CD8-positive, alpha-beta memory T cell (primary cell): ENCODE data around the gene BANK1. TPM values are rescaled to one million over a fixed set of nuclear protein-coding genes. Genes with fewer than 3 reads are reported as not detected.

Experiments used
- CTCF ChIA-PET: fragments of 350-600 bp; sonication (Branson Sonifier 250); formaldehyde crosslinking; loops from one replicate; lab custom pipeline; 2021; ENCODE audit warnings: antibody characterized with exemption; lab: Charles Lee
- POLR2A ChIA-PET: fragments of 350-600 bp; sonication (Branson Sonifier 250); formaldehyde crosslinking; loops from one replicate; lab custom pipeline; 2021; ENCODE audit warnings: antibody characterized with exemption; lab: Charles Lee
- DNase-seq, 5 donors: peaks; one replicate each; pipeline versions ENCODE4 v3.0.0 to v3.0.0-alpha.2; 2020 to 2022; ENCODE audit warnings: mixed read lengths in 1 of 5
- H3K27ac ChIP-seq: one replicate; pipeline ENCODE4 v1.7.0; 2013; ENCODE audit warnings: low read depth, mild to moderate bottlenecking, low read length, moderate library complexity
- H3K27me3 ChIP-seq: 2 replicates; pipeline ENCODE4 v1.7.0; 2013; ENCODE audit warnings: low read length, mild to moderate bottlenecking; ENCODE audit not compliant: insufficient read depth, poor library complexity, severe bottlenecking
- H3K36me3 ChIP-seq: 2 replicates; pipeline ENCODE4 v1.7.0; 2013; ENCODE audit warnings: mild to moderate bottlenecking, low read length, moderate library complexity; ENCODE audit not compliant: insufficient read depth
- H3K4me1 ChIP-seq: 2 replicates; pipeline ENCODE4 v1.7.0; 2013; ENCODE audit warnings: mild to moderate bottlenecking, low read length, moderate library complexity; ENCODE audit not compliant: insufficient read depth
- H3K4me3 ChIP-seq: 2 replicates; pipeline ENCODE4 v1.7.0; 2013; ENCODE audit warnings: mild to moderate bottlenecking, low read length
- H3K9me3 ChIP-seq: 2 replicates; pipeline ENCODE4 v1.7.0; 2013; ENCODE audit warnings: mild to moderate bottlenecking, low read length
- H3K27ac Mint-ChIP-seq, 8 donors: one replicate each; pipeline ENCODE4 v1.8.0; 2020 to 2021; ENCODE audit warnings: mixed read lengths in 8 of 8, mild to moderate bottlenecking in 6 of 8, inconsistent platforms in 3 of 8, moderate library complexity in 3 of 8
- H3K27me3 Mint-ChIP-seq, 2 donors: one replicate each; pipeline ENCODE4 v1.8.0; 2020 to 2021; ENCODE audit warnings: mixed read lengths in 2 of 2, mild to moderate bottlenecking in 1 of 2, moderate library complexity in 1 of 2
- H3K36me3 Mint-ChIP-seq, 3 donors: one replicate each; pipeline ENCODE4 v1.8.0; 2020 to 2021; ENCODE audit warnings: mixed read lengths in 3 of 3, inconsistent platforms in 1 of 3, mild to moderate bottlenecking in 1 of 3
- H3K4me1 Mint-ChIP-seq, 3 donors: one replicate each; pipeline ENCODE4 v1.8.0; 2020 to 2021; ENCODE audit warnings: mixed read lengths in 3 of 3, inconsistent platforms in 1 of 3, mild to moderate bottlenecking in 1 of 3
- H3K4me3 Mint-ChIP-seq, 7 donors: one replicate each; pipeline ENCODE4 v1.8.0; 2020 to 2021; ENCODE audit warnings: mixed read lengths in 7 of 7, mild to moderate bottlenecking in 6 of 7, moderate library complexity in 4 of 7, inconsistent platforms in 2 of 7
- H3K9me3 Mint-ChIP-seq, 5 donors: one replicate each; pipeline ENCODE4 v1.8.0; 2020 to 2022; ENCODE audit warnings: mixed read lengths in 5 of 5, mild to moderate bottlenecking in 3 of 5, moderate library complexity in 2 of 5, inconsistent platforms in 1 of 5
- polyA plus RNA-seq: library from polyadenylated mRNA; unstranded; fragments of 300-500 nt; fragmentation: Illumina TruSeq; gene quantifications from one replicate; pipeline ENCODE4 v1.2.3, GENCODE V29; 2021
- total RNA-seq, 2 experiments: library from RNA; stranded (reverse); gene quantifications; one replicate each; pipeline ENCODE4 v1.2.3, GENCODE V29; 2021

BANK1 gene
- total and polyA plus RNA-seq, 3 experiments from 2014 or later, result 0.74 TPM; not detected in 2

- Histone ChIP-seq H3K9me3 (no peaks in the 10 kb centered on the region), H3K4me1 (no peaks in the 10 kb centered on the region), H3K4me3 (no peak overlapping the region), H3K27ac (no peak overlapping the region), H3K36me3 (no peaks in the 10 kb centered on the region), H3K27me3 (peaks cover 4% of the 10 kb centered on the region)
- POLR2A ChIA-PET, result no interaction called here
- Mint-ChIP-seq H3K27ac (no peak overlapping the region), H3K27me3 (peaks cover 5 to 44% of the 10 kb centered on the region in 2 donors), H3K36me3 (no peaks in the 10 kb centered on the region), H3K4me1 (peaks cover 5 to 11% (median 6%) of the 10 kb centered on the region in 3 donors), H3K9me3 (no peaks in the 10 kb centered on the region), H3K4me3 (no peak overlapping the region)
- CTCF ChIA-PET, result no interaction called here
- no peak for DNase-seq
Measured at GRCh38 chr4:101793397-101793796, 2.9 kb downstream of the BANK1 start.

GRCh38 chr4:101794806-101795205, 4.3 kb downstream of the BANK1 start:
- Mint-ChIP-seq H3K4me3 (no peak overlapping the region), H3K9me3 (no peaks in the 10 kb centered on the region), H3K4me1 (peaks cover 5 to 11% (median 6%) of the 10 kb centered on the region in 3 donors), H3K36me3 (no peaks in the 10 kb centered on the region), H3K27ac (no peak overlapping the region), H3K27me3 (peaks cover 6 to 44% of the 10 kb centered on the region in 2 donors)
- Histone ChIP-seq H3K27ac (no peak overlapping the region), H3K9me3 (no peaks in the 10 kb centered on the region), H3K4me3 (no peak overlapping the region), H3K36me3 (no peaks in the 10 kb centered on the region), H3K4me1 (no peaks in the 10 kb centered on the region), H3K27me3 (no peaks in the 10 kb centered on the region)
- ChIA-PET CTCF (no interaction called here), POLR2A (no interaction called here)
- DNase-seq, result no peak

- Histone ChIP-seq H3K27me3 (no peaks in the 10 kb centered on the region), H3K9me3 (no peaks in the 10 kb centered on the region), H3K36me3 (no peaks in the 10 kb centered on the region), H3K27ac (no peak overlapping the region), H3K4me3 (no peak overlapping the region), H3K4me1 (no peaks in the 10 kb centered on the region)
- H3K27ac Mint-ChIP-seq, result no peak overlapping the region
- peaks cover 0 to 6% (median 2%) of the 10 kb centered on the region in 3 donors for H3K4me1 Mint-ChIP-seq
- no peaks in the 10 kb centered on the region for H3K36me3 Mint-ChIP-seq
- H3K4me3 Mint-ChIP-seq, result no peak overlapping the region
- peaks cover 0 to 4% (median 0%) of the 10 kb centered on the region in 5 donors for H3K9me3 Mint-ChIP-seq
- POLR2A ChIA-PET, result no interaction called here
- CTCF ChIA-PET, result no interaction called here
- DNase-seq, result no peak
- H3K27me3 Mint-ChIP-seq, result peaks cover 8 to 44% of the 10 kb centered on the region in 2 donors
Measured at GRCh38 chr4:101795704-101796103, 5.2 kb downstream of the BANK1 start.

GRCh38 chr4:101801958-101802357, 11.4 kb downstream of the BANK1 start:
- Mint-ChIP-seq H3K4me3 (no peak overlapping the region), H3K27me3 (peaks cover 3 to 23% of the 10 kb centered on the region in 2 donors), H3K36me3 (no peaks in the 10 kb centered on the region), H3K27ac (no peak overlapping the region), H3K4me1 (no peaks in the 10 kb centered on the region), H3K9me3 (peaks cover 0 to 4% (median 0%) of the 10 kb centered on the region in 5 donors)
- Histone ChIP-seq H3K27ac (no peak overlapping the region), H3K4me1 (no peaks in the 10 kb centered on the region), H3K36me3 (no peaks in the 10 kb centered on the region), H3K4me3 (no peak overlapping the region), H3K27me3 (no peaks in the 10 kb centered on the region), H3K9me3 (no peaks in the 10 kb centered on the region)
- POLR2A ChIA-PET, result no interaction called here
- no peak for DNase-seq
- CTCF ChIA-PET, result no interaction called here

- CTCF ChIA-PET, result no interaction called here
- Mint-ChIP-seq H3K27ac (no peak overlapping the region), H3K9me3 (no peaks in the 10 kb centered on the region), H3K27me3 (peaks cover 0 to 26% of the 10 kb centered on the region in 2 donors), H3K4me1 (no peaks in the 10 kb centered on the region), H3K4me3 (no peak overlapping the region), H3K36me3 (no peaks in the 10 kb centered on the region)
- Histone ChIP-seq H3K4me1 (no peaks in the 10 kb centered on the region), H3K36me3 (no peaks in the 10 kb centered on the region), H3K9me3 (no peaks in the 10 kb centered on the region), H3K27me3 (no peaks in the 10 kb centered on the region), H3K27ac (no peak overlapping the region), H3K4me3 (no peak overlapping the region)
- POLR2A ChIA-PET, result no interaction called here
- DNase-seq, result no peak
Measured at GRCh38 chr4:101806914-101807313, 16.4 kb downstream of the BANK1 start.

- no peaks in the 10 kb centered on the region for H3K4me1 ChIP-seq
- no peak for DNase-seq
- no peaks in the 10 kb centered on the region for H3K4me1 Mint-ChIP-seq
- no peaks in the 10 kb centered on the region for H3K9me3 Mint-ChIP-seq
- peaks cover 0 to 23% of the 10 kb centered on the region in 2 donors for H3K27me3 Mint-ChIP-seq
- no peaks in the 10 kb centered on the region for H3K27me3 ChIP-seq
- H3K36me3 ChIP-seq, result no peaks in the 10 kb centered on the region
- ChIA-PET POLR2A (no interaction called here), CTCF (no interaction called here)
- H3K4me3 Mint-ChIP-seq, result no peak overlapping the region
- H3K36me3 Mint-ChIP-seq, result no peaks in the 10 kb centered on the region
- no peaks in the 10 kb centered on the region for H3K9me3 ChIP-seq
- H3K4me3 ChIP-seq, result no peak overlapping the region
- H3K27ac ChIP-seq, result no peak overlapping the region
- H3K27ac Mint-ChIP-seq, result no peak overlapping the region
Measured at GRCh38 chr4:101807351-101807750, 16.8 kb downstream of the BANK1 start.

- Mint-ChIP-seq H3K36me3 (no peaks in the 10 kb centered on the region), H3K4me3 (no peak overlapping the region), H3K27me3 (peaks cover 4% of the 10 kb centered on the region in 2 donors), H3K9me3 (no peaks in the 10 kb centered on the region), H3K4me1 (no peaks in the 10 kb centered on the region), H3K27ac (no peak overlapping the region)
- Histone ChIP-seq H3K4me1 (no peaks in the 10 kb centered on the region), H3K4me3 (no peak overlapping the region), H3K9me3 (no peaks in the 10 kb centered on the region), H3K36me3 (no peaks in the 10 kb centered on the region), H3K27ac (no peak overlapping the region), H3K27me3 (no peaks in the 10 kb centered on the region)
- ChIA-PET CTCF (no interaction called here), POLR2A (no interaction called here)
- DNase-seq, result no peak
Measured at GRCh38 chr4:101813604-101814003, 23.1 kb downstream of the BANK1 start.

- no peak overlapping the region for H3K27ac ChIP-seq
- H3K4me1 Mint-ChIP-seq, result no peaks in the 10 kb centered on the region
- no peak overlapping the region for H3K4me3 ChIP-seq
- no peaks in the 10 kb centered on the region for H3K4me1 ChIP-seq
- ChIA-PET POLR2A (no interaction called here), CTCF (no interaction called here)
- no peak for DNase-seq
- H3K36me3 ChIP-seq, result no peaks in the 10 kb centered on the region
- H3K27me3 ChIP-seq, result no peaks in the 10 kb centered on the region
- H3K27ac Mint-ChIP-seq, result no peak overlapping the region
- H3K9me3 ChIP-seq, result no peaks in the 10 kb centered on the region
- H3K9me3 Mint-ChIP-seq, result peaks cover 0 to 8% (median 5%) of the 10 kb centered on the region in 5 donors
- H3K27me3 Mint-ChIP-seq, result peaks cover 7 to 21% of the 10 kb centered on the region in 2 donors
- peaks cover 0 to 10% (median 0%) of the 10 kb centered on the region in 3 donors for H3K36me3 Mint-ChIP-seq
- H3K4me3 Mint-ChIP-seq, result no peak overlapping the region
Measured at GRCh38 chr4:101818362-101818761, 27.8 kb downstream of the BANK1 start.

- Mint-ChIP-seq H3K4me3 (no peak overlapping the region), H3K27me3 (peaks cover 3 to 17% of the 10 kb centered on the region in 2 donors)
Measured at GRCh38 chr4:101823864-101824263, 33.3 kb downstream of the BANK1 start.

More at GRCh38 chr4:101823864-101824263, 33.3 kb downstream of the BANK1 start:
- Histone ChIP-seq H3K36me3 (no peaks in the 10 kb centered on the region), H3K27ac (no peak overlapping the region), H3K9me3 (no peaks in the 10 kb centered on the region), H3K4me3 (no peak overlapping the region), H3K27me3 (no peaks in the 10 kb centered on the region), H3K4me1 (no peaks in the 10 kb centered on the region)
- CTCF ChIA-PET, result no interaction called here
- peaks cover 0 to 10% (median 0%) of the 10 kb centered on the region in 3 donors for H3K36me3 Mint-ChIP-seq
- POLR2A ChIA-PET, result no interaction called here
- peaks cover 0 to 8% (median 5%) of the 10 kb centered on the region in 5 donors for H3K9me3 Mint-ChIP-seq
- H3K27ac Mint-ChIP-seq, result no peak overlapping the region
- no peak for DNase-seq
- no peaks in the 10 kb centered on the region for H3K4me1 Mint-ChIP-seq
